Measurements from ENCODE around the gene APOL1.

DNA sequence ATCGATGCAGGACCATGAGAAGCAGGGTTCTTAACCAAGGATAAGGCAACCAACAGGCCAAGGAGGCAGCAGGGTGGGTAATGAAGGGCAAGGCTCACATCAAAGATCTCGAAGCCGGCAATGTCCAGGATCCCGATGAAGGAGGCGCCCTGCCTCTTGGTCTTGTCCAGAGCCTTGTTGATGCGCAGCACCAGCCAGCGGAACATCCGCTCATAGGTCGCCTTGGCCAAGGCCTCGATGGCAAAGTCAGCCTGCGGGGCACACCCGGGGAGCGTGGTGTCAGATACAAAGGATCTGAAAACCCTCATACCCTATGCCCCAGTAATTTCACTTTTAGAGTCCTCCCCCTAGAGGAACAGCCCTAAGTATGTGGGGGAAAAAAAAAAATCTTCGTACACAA, 63.5 kb downstream of the APOL1 start:
- TF ChIP-seq CTCF (IDR thresholded peaks at IDR 0.05; ENCODE audit: low read length) (no peak), EZH2 (optimal IDR thresholded peaks at IDR 0.05; ENCODE audit: low read depth, low read length) (no peak)

All from MM.1S (cell line).